IMR-90 (cell line): ENCODE data around the gene SLC35D1.

Source experiments
- BHLHE40 ChIP-seq: fragments of 150-350 bp; IDR thresholded peaks from 2 replicates; pipeline ENCODE4 v1.6.1; 2016; ENCODE audit warnings: mild to moderate bottlenecking, low read depth, low read length
- CEBPB ChIP-seq: IDR thresholded peaks from 2 replicates; pipeline ENCODE4 v1.6.1; 2012; ENCODE audit warnings: low read depth, low read length, improper control_type of control experiment
- CTCF ChIP-seq: conservative IDR thresholded peaks from 2 replicates; pipeline ENCODE4 v1.5.1; 2012; ENCODE audit warnings: mild to moderate bottlenecking, low read depth, low read length, improper control_type of control experiment
- ELK1 ChIP-seq: fragments of 150-350 bp; IDR thresholded peaks from 2 replicates; pipeline ENCODE4 v1.6.1; 2016; ENCODE audit warnings: low read depth, mild to moderate bottlenecking, low read length, moderate library complexity, borderline replicate concordance
- FOS ChIP-seq: fragments of 150-350 bp; IDR thresholded peaks from 2 replicates; pipeline ENCODE4 v1.6.1; 2016; ENCODE audit warnings: low read depth, low read length
- MAFK ChIP-seq: IDR thresholded peaks from 2 replicates; pipeline ENCODE4 v1.6.1; 2012; ENCODE audit warnings: low read depth, low read length, improper control_type of control experiment
- POLR2A ChIP-seq: IDR thresholded peaks from 2 replicates; pipeline ENCODE4 v1.6.1; 2012; ENCODE audit warnings: mild to moderate bottlenecking, low read depth, low read length
- RAD21 ChIP-seq: IDR thresholded peaks from 2 replicates; pipeline ENCODE4 v1.6.1; 2012; ENCODE audit warnings: low read length, improper control_type of control experiment
- RCOR1 ChIP-seq: IDR thresholded peaks from 2 replicates; pipeline ENCODE4 v1.6.1; 2012; ENCODE audit warnings: mild to moderate bottlenecking, low read length, improper control_type of control experiment; ENCODE audit not compliant: insufficient replicate concordance
- RFX5 ChIP-seq: IDR thresholded peaks from 2 replicates; pipeline ENCODE4 v1.8.0; 2012; ENCODE audit warnings: low read depth, mild to moderate bottlenecking, low read length, moderate library complexity
- USF2 ChIP-seq: fragments of 150-350 bp; IDR thresholded peaks from 2 replicates; pipeline ENCODE4 v1.6.1; 2017; ENCODE audit warnings: mild to moderate bottlenecking, antibody characterized with exemption, low read length, low read depth

- TF ChIP-seq RAD21 (no peak), CTCF (no peak), ELK1 (no peak), POLR2A (no peak), RCOR1 (no peak), RFX5 (no peak), CEBPB (no peak), BHLHE40 (no peak), USF2 (no peak), MAFK (no peak), FOS (no peak)
Observed at GRCh38 chr1:66951513-66951912, 102.4 kb downstream of the SLC35D1 start.
